ENCODE measurements around the gene NDUFV2. TPM values are rescaled to one million over a fixed set of nuclear protein-coding genes. Genes with fewer than 3 reads are reported as not detected.

Gene NDUFV2
- total and polyA plus RNA-seq, 11 donors, result 236 to 1,311 (median 440) TPM

- no peak for TF ChIP-seq CTCF (IDR thresholded peaks at IDR 0.05)
- TF ChIP-seq POLR2A (IDR thresholded peaks at IDR 0.05), result no peak
- peak overlapping the region in 2 of 12 donors; percentile 62 to 78 for H3K27ac ChIP-seq
- 81 to 91% (median 85%) methylated on average over 3 of the region's 3 CpGs for WGBS, 4 donors
Observed at GRCh38 chr18:9096007-9096371, 6.5 kb upstream of the NDUFV2 start.

GRCh38 chr18:9096685-9097084, 5.8 kb upstream of the NDUFV2 start:
- peaks cover 0 to 42% (median 7%) of the 10 kb centered on the region in 12 donors for H3K4me1 ChIP-seq

More at GRCh38 chr18:9096007-9096371, 6.5 kb upstream of the NDUFV2 start:
- intact Hi-C loops (cut with DNase I), result no loop called here
- no peak for DNase-seq
- Histone ChIP-seq H3K27me3 (no peaks in the 10 kb centered on the region), H3K9me3 (no peaks in the 10 kb centered on the region), H3K4me1 (peaks cover 0 to 36% (median 2%) of the 10 kb centered on the region in 12 donors), H3K4me3 (no peak overlapping the region), H3K36me3 (no peaks in the 10 kb centered on the region)
- ATAC-seq, result no peak

GRCh38 chr18:9097349-9097748, 5.2 kb upstream of the NDUFV2 start:
- H3K4me1 ChIP-seq, result peaks cover 0 to 38% (median 10%) of the 10 kb centered on the region in 12 donors
- intact Hi-C loops (cut with DNase I), result no loop called here
- H3K9me3 ChIP-seq, result no peaks in the 10 kb centered on the region
- WGBS, 4 donors, result 81 to 88% (median 84%) methylated on average over 2 of the region's 2 CpGs
- DNase-seq, result no peak
- no peak overlapping the region for H3K27ac ChIP-seq
- no peak overlapping the region for H3K4me3 ChIP-seq
- TF ChIP-seq CTCF (IDR thresholded peaks at IDR 0.05), result no peak
- TF ChIP-seq POLR2A (IDR thresholded peaks at IDR 0.05), result no peak
- H3K27me3 ChIP-seq, result no peaks in the 10 kb centered on the region
- no peak for ATAC-seq
- no peaks in the 10 kb centered on the region for H3K36me3 ChIP-seq

More at GRCh38 chr18:9096685-9097084, 5.8 kb upstream of the NDUFV2 start:
- Histone ChIP-seq H3K36me3 (no peaks in the 10 kb centered on the region), H3K9me3 (no peaks in the 10 kb centered on the region), H3K27me3 (no peaks in the 10 kb centered on the region), H3K4me3 (no peak overlapping the region), H3K27ac (no peak overlapping the region)
- intact Hi-C loops (cut with DNase I), result no loop called here
- ATAC-seq (no peak), DNase-seq (no peak)
- 83 to 92% (median 86%) methylated on average over 2 of the region's 2 CpGs for WGBS, 4 donors
- TF ChIP-seq CTCF (IDR thresholded peaks at IDR 0.05), result no peak
- no peak for TF ChIP-seq POLR2A (IDR thresholded peaks at IDR 0.05)

GRCh38 chr18:9100796-9101195, 1.7 kb upstream of the NDUFV2 start:
- H3K36me3 ChIP-seq, result no peaks in the 10 kb centered on the region
- H3K27ac ChIP-seq, result peak overlapping the region in 1 of 12 donors; percentile 99
- no peak for TF ChIP-seq CTCF (IDR thresholded peaks at IDR 0.05)
- no peak for TF ChIP-seq POLR2A (IDR thresholded peaks at IDR 0.05)
- ATAC-seq (no peak), DNase-seq (no peak)
- no peak overlapping the region for H3K4me3 ChIP-seq
- H3K27me3 ChIP-seq, result no peaks in the 10 kb centered on the region
- WGBS, 4 donors, result 93 to 96% (median 94%) methylated on average over 3 of the region's 3 CpGs
- intact Hi-C loops (cut with DNase I), result loop anchor here in 2 of 10 donors (5.0 kb wide), 1 partner anchor 37 kb away; the partner anchor contains the start of gene ANKRD12 (in 2 of the 2)
- H3K4me1 ChIP-seq, result peaks cover 3 to 34% (median 28%) of the 10 kb centered on the region in 12 donors
- H3K9me3 ChIP-seq, result no peaks in the 10 kb centered on the region
